ENCODE results near the gene FER.

Gene FER

DNA sequence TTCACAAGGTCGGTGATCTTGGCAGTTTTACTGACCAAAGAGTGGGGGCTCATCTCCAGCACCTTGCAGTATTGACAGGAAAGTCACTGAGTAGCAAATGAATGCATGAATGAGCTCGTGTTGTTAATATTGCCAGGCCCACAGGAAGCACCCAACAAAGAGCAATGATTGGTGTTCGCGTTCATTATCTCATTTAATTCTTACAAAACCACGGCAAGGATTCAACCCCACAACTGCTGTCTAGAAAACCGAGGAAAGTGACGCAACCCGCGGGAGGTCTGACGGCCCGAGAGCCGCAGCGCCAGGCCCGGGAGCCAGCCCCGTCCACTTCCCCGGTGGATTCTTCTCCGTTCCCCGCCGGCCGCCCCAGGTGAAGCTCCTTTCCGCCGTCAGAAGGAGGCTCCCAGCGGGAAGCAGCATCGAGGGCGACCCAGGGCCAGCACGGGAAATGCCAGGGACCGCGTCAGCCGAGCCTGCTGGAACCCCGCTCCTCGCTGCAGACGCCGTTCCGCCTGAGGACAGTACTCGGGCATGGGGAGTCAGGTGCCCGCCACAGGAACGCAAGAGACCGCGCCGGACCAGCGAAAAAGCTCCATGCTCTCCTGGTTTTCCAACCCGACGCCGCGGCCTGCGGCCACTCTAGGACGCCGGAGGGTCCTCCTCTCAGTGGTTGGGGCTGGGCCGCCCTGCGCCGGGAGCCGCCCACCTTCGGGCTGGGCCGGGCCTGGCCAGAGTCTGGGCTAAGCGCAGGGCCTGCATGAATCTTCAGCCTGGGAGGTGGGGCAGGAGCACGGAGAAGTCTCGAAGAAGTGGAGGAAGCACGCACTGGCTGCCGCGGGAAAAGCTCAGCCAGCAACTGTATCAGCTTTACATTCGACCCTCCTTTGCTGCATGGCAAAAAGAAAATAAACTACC is 19.8 kb upstream of the FER start:
- Histone ChIP-seq H3K36me3 (ENCODE audit: control insufficient read depth, insufficient read depth, low read length) (no peaks in the 10 kb centered on the region), H3K4me1 (ENCODE audit: control insufficient read depth, insufficient read depth, low read length) (peaks cover 21% of the 10 kb centered on the region), H3K27me3 (ENCODE audit: control insufficient read depth, insufficient read depth, low read length) (no peaks in the 10 kb centered on the region), H3K4me3 (ENCODE audit: low read depth, low read length) (peak overlapping the region; percentile 91), H3K27ac (ENCODE audit: low read depth, low read length) (peak overlapping the region; percentile 79), H3K9me3 (ENCODE audit: control insufficient read depth, insufficient read depth, low read depth, low read length) (no peaks in the 10 kb centered on the region), H3K9ac (ENCODE audit: low read length) (peak overlapping the region; percentile 91)

DNA sequence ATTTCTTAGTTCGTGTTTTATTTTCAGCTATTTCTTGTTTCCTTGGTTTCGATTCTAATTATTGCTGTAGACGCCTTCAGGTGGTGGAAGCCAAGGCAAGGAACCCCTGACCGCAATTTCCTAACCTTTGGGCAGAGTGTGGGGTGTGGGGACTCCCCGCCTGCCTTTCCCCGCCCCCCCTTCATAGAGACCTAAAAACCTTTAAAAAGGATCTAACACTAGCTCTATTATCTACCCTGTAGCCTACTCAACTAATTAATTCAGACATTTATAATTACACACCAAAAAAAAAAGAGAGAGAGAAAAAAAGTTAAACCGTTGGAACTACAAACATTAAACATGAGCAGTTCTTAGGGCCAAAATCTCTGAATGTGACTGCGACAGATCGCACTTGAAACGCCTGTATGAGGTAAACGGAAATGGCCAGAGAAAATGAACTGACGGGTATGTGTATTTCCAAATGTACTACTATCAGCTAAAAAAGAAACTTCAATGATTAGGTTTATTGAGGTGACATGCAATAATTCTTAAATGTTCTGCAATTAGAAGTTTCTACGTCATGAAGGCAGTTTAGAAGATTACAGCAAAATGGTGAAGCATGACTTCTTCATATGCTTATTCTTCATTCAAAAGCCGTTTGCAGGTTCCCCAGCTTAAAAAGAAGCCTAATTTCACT is 19.0 kb upstream of the FER start:
- H3K36me3 ChIP-seq (ENCODE audit: control insufficient read depth, insufficient read depth, low read length) = no peaks in the 10 kb centered on the region
- H3K9ac ChIP-seq (ENCODE audit: low read length) = no peak overlapping the region
- peak overlapping the region; percentile 91 for H3K4me3 ChIP-seq (ENCODE audit: low read depth, low read length)
- no peaks in the 10 kb centered on the region for H3K27me3 ChIP-seq (ENCODE audit: control insufficient read depth, insufficient read depth, low read length)
- peaks cover 21% of the 10 kb centered on the region for H3K4me1 ChIP-seq (ENCODE audit: control insufficient read depth, insufficient read depth, low read length)
- no peak overlapping the region for H3K27ac ChIP-seq (ENCODE audit: low read depth, low read length)
- no peaks in the 10 kb centered on the region for H3K9me3 ChIP-seq (ENCODE audit: control insufficient read depth, insufficient read depth, low read depth, low read length)

DNA sequence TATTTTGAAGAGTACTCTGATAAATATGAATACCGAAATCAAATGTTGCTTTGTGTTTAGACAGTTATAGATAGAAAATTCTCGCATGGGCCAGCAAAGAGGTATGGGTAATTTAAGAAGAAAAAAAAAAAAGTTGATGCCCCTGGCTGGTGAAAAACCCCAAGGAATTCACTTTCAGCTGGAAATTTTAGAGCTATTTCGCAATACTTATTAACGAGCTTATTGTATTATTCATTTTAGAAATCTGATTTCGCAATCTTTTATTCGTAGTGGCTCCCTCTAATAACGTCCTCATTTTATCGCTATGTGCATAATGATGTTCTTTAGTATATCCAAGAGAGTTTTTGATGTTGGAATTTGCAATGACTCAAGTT is 18.5 kb upstream of the FER start:
- Histone ChIP-seq H3K9me3 (ENCODE audit: control insufficient read depth, insufficient read depth, low read depth, low read length) (no peaks in the 10 kb centered on the region), H3K9ac (ENCODE audit: low read length) (no peak overlapping the region), H3K4me3 (ENCODE audit: low read depth, low read length) (peak overlapping the region; percentile 91; the same call in 1 of the 2 replicates), H3K27me3 (ENCODE audit: control insufficient read depth, insufficient read depth, low read length) (no peaks in the 10 kb centered on the region), H3K4me1 (ENCODE audit: control insufficient read depth, insufficient read depth, low read length) (peaks cover 21% of the 10 kb centered on the region), H3K27ac (ENCODE audit: low read depth, low read length) (no peak overlapping the region), H3K36me3 (ENCODE audit: control insufficient read depth, insufficient read depth, low read length) (no peaks in the 10 kb centered on the region)

DNA sequence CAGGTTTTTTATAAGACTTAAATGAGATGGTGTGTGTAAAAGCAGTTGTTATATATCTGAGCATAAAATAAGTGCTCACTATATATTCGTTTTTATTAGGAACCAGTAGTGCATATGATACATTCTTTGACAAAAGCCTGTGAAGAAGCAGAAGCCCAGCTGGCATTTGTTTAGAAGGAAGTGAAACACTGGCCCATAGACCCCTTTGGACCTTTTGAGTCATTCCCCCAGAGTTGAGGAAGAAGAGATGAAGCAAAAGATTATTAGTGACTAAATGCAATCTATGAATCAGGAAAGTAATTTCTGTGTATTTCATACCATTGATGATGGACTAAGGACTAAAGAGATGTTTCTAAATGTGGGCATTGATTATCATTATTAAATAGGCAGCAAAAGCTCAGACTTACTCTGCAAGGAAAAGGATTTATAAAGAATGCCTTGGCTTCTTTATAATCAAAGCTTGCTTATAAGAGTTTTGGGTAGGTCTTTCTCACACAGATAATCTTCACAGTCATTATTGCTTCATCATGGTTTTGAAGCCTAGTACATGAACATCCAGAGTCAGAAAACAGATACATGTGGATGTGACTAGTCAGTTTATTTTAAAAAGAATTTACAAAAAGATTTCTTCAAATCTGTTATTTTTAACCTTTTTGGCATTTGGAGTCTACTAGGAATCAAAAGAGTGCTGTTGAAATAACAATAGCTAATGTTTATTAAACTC is 16.9 kb upstream of the FER start:
- H3K27me3 ChIP-seq (ENCODE audit: control insufficient read depth, insufficient read depth, low read length) = no peaks in the 10 kb centered on the region
- no peak overlapping the region for H3K9ac ChIP-seq (ENCODE audit: low read length)
- H3K36me3 ChIP-seq (ENCODE audit: control insufficient read depth, insufficient read depth, low read length) = no peaks in the 10 kb centered on the region
- no peaks in the 10 kb centered on the region for H3K9me3 ChIP-seq (ENCODE audit: control insufficient read depth, insufficient read depth, low read depth, low read length)
- no peak overlapping the region for H3K27ac ChIP-seq (ENCODE audit: low read depth, low read length)
- peaks cover 21% of the 10 kb centered on the region for H3K4me1 ChIP-seq (ENCODE audit: control insufficient read depth, insufficient read depth, low read length)
- no peak overlapping the region for H3K4me3 ChIP-seq (ENCODE audit: low read depth, low read length)

DNA sequence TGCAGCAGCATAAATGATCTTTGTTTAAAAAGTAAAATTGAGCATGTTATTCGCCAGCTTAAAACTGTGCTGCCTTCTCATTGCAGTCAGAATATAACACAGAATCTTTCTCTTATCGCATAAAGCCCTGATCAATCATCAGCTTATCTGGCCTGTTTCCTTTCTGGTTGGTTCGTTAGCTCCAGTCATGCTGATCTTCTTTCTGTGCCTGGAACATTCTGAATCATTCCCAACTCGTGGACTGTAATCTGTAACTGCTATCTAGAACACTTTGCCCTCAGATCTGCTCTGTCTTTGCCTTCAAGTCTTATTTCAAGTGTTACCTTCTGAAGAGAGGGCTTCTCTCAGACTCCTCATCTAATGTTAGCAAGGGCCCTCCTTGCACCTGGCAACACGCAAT is 11.9 kb upstream of the FER start:
- H3K4me1 ChIP-seq (ENCODE audit: control insufficient read depth, insufficient read depth, low read length) = no peaks in the 10 kb centered on the region
- no peaks in the 10 kb centered on the region for H3K36me3 ChIP-seq (ENCODE audit: control insufficient read depth, insufficient read depth, low read length)
- H3K4me3 ChIP-seq (ENCODE audit: low read depth, low read length) = no peak overlapping the region
- H3K27ac ChIP-seq (ENCODE audit: low read depth, low read length) = no peak overlapping the region
- H3K27me3 ChIP-seq (ENCODE audit: control insufficient read depth, insufficient read depth, low read length) = no peaks in the 10 kb centered on the region
- no peaks in the 10 kb centered on the region for H3K9me3 ChIP-seq (ENCODE audit: control insufficient read depth, insufficient read depth, low read depth, low read length)
- no peak overlapping the region for H3K9ac ChIP-seq (ENCODE audit: low read length)

DNA sequence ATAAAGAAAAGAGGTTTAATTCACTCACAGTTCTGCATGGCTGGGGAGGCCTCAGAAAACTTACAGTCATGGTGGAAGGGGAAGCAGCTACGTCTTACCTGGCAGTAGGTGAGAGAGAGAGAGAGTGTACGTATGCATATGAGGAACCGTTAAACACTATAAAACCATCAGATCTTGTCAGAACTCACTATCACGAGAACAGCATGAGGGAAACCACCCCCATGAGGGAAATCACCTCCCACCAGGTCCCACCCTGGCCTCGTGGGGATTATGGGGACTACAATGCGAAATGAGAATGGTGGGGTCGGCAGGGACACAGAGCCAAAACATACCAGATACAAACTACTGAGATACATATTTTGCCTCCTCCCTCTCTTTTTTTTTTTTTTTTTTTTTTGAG is 10.8 kb upstream of the FER start:
- Histone ChIP-seq H3K4me1 (ENCODE audit: control insufficient read depth, insufficient read depth, low read length) (no peaks in the 10 kb centered on the region), H3K9me3 (ENCODE audit: control insufficient read depth, insufficient read depth, low read depth, low read length) (no peaks in the 10 kb centered on the region), H3K27ac (ENCODE audit: low read depth, low read length) (no peak overlapping the region), H3K9ac (ENCODE audit: low read length) (no peak overlapping the region), H3K4me3 (ENCODE audit: low read depth, low read length) (no peak overlapping the region), H3K36me3 (ENCODE audit: control insufficient read depth, insufficient read depth, low read length) (no peaks in the 10 kb centered on the region), H3K27me3 (ENCODE audit: control insufficient read depth, insufficient read depth, low read length) (no peaks in the 10 kb centered on the region)

DNA sequence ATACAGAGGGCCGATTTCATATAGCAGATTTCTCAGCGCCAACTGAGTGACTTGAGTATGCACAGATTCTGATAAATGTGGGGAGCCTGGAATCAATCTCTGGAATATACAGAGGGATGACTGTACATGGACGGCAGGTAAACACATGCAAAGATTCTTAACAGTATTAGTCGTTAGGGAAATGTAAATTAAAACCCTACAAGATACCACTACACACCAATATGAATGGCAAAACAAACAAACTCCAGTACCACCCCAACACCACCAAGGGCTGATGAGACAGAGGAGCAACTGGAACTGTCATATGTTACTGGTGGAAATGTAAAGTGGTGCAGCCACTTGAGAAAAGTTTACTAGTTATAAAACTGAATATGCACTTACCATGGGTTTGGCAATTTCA is 8.3 kb upstream of the FER start:
- Histone ChIP-seq H3K4me3 (ENCODE audit: low read depth, low read length) (no peak overlapping the region), H3K36me3 (ENCODE audit: control insufficient read depth, insufficient read depth, low read length) (no peaks in the 10 kb centered on the region), H3K27ac (ENCODE audit: low read depth, low read length) (no peak overlapping the region), H3K27me3 (ENCODE audit: control insufficient read depth, insufficient read depth, low read length) (no peaks in the 10 kb centered on the region), H3K9me3 (ENCODE audit: control insufficient read depth, insufficient read depth, low read depth, low read length) (no peaks in the 10 kb centered on the region), H3K9ac (ENCODE audit: low read length) (no peak overlapping the region), H3K4me1 (ENCODE audit: control insufficient read depth, insufficient read depth, low read length) (peaks cover 7% of the 10 kb centered on the region; the same call in 1 of the 2 replicates)

DNA sequence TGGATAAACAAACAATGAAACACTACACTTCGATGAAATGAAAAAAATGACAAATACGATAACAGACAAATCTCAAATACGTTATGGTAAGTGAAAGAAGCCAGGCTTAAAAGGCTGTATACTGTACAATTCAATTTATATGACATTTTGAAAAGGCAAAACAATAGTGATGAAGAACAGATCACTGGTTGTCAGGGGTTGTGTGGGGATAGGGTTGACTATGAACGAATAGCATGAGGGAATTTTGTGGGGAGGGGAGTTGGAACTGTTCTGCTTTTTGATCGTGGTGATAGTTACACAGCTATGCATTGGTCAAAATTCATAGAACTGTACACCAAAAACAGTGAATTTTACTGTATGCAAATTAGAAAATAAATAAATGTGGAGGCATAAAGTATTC is 7.8 kb upstream of the FER start:
- Histone ChIP-seq H3K27ac (ENCODE audit: low read depth, low read length) (no peak overlapping the region), H3K9me3 (ENCODE audit: control insufficient read depth, insufficient read depth, low read depth, low read length) (no peaks in the 10 kb centered on the region), H3K9ac (ENCODE audit: low read length) (no peak overlapping the region), H3K4me1 (ENCODE audit: control insufficient read depth, insufficient read depth, low read length) (peaks cover 7% of the 10 kb centered on the region; the same call in 1 of the 2 replicates), H3K27me3 (ENCODE audit: control insufficient read depth, insufficient read depth, low read length) (no peaks in the 10 kb centered on the region), H3K4me3 (ENCODE audit: low read depth, low read length) (no peak overlapping the region), H3K36me3 (ENCODE audit: control insufficient read depth, insufficient read depth, low read length) (no peaks in the 10 kb centered on the region)

DNA sequence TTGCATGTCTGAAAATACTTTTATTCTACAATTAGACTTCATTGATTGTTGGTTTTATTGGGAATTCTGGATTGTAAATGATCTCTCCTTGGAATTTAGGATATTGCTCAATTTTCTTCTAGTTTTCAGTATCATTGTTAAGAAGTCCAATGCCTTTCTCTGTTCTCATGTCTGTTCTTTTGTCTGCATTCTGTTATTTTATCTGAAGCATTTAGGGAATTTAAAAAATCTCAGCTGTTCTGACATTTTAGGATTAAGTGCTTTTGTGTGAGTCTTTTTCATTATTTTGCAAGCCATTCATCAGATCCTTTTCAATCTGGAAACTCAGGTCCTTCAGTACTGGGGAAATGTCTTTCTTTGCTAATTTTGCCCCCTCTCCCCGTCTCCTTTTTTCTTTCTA is 4.4 kb upstream of the FER start:
- H3K27ac ChIP-seq (ENCODE audit: low read depth, low read length) = no peak overlapping the region
- no peak overlapping the region for H3K4me3 ChIP-seq (ENCODE audit: low read depth, low read length)
- no peak overlapping the region for H3K9ac ChIP-seq (ENCODE audit: low read length)
- H3K9me3 ChIP-seq (ENCODE audit: control insufficient read depth, insufficient read depth, low read depth, low read length) = no peaks in the 10 kb centered on the region
- peaks cover 12% of the 10 kb centered on the region for H3K4me1 ChIP-seq (ENCODE audit: control insufficient read depth, insufficient read depth, low read length)
- no peaks in the 10 kb centered on the region for H3K27me3 ChIP-seq (ENCODE audit: control insufficient read depth, insufficient read depth, low read length)
- H3K36me3 ChIP-seq (ENCODE audit: control insufficient read depth, insufficient read depth, low read length) = no peaks in the 10 kb centered on the region

DNA sequence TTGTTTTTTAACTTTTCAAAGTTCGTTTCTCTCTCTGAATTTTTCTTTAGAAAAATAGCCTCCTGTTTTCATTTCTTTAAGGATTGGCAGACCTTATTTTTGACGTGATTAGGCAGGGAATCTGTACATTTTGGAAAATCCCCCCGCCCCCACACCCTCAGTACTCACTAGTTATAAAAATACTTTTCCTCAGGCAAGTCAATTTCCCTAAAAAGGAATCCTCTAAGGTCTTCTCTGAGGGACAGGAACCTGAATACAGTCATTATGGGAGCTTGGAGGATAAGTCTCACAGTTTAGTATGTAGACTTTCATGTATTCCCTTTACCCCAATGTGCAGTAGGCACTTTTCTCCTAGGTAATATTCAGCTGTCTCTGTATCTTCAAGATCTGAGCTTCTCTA is 3.9 kb upstream of the FER start:
- no peaks in the 10 kb centered on the region for H3K27me3 ChIP-seq (ENCODE audit: control insufficient read depth, insufficient read depth, low read length)
- no peak overlapping the region for H3K4me3 ChIP-seq (ENCODE audit: low read depth, low read length)
- peaks cover 12% of the 10 kb centered on the region for H3K4me1 ChIP-seq (ENCODE audit: control insufficient read depth, insufficient read depth, low read length)
- H3K27ac ChIP-seq (ENCODE audit: low read depth, low read length) = no peak overlapping the region
- no peaks in the 10 kb centered on the region for H3K9me3 ChIP-seq (ENCODE audit: control insufficient read depth, insufficient read depth, low read depth, low read length)
- no peaks in the 10 kb centered on the region for H3K36me3 ChIP-seq (ENCODE audit: control insufficient read depth, insufficient read depth, low read length)
- no peak overlapping the region for H3K9ac ChIP-seq (ENCODE audit: low read length)
